GM12878 (cell line): ENCODE data around the gene EIF5. TPM values are rescaled to one million over a fixed set of nuclear protein-coding genes. Genes with fewer than 3 reads are reported as not detected.

Experiments
- ATAC-seq: fragments of 200-7000 bp; cut with Tn5 transposase; 3 replicates; pipeline ENCODE4 v1.9.1; 2020; ENCODE audit warnings: mild to moderate bottlenecking, moderate library complexity
- BruUV-seq: library from RNA; stranded (reverse); fragments of 400-500 nt; replicated peaks from 2 replicates; lab custom pipeline; 2021; lab: Mats Ljungman, UMichigan
- CTCF ChIA-PET: fragments of 300-600 bp; sonication (Branson Sonifier 250); formaldehyde crosslinking; extraction: SDS; loops from one replicate; lab custom pipeline; 2021; ENCODE audit warnings: inconsistent platforms; lab: Yijun Ruan, JAX
- POLR2A ChIA-PET: fragments of 350-600 bp; formaldehyde crosslinking; extraction: SDS; loops from one replicate; lab custom pipeline; 2021; ENCODE audit warnings: inconsistent platforms; lab: Charles Lee
- RAD21 ChIA-PET: fragments of 300-600 bp; sonication (Branson Sonifier 250); formaldehyde crosslinking; loops from one replicate; lab custom pipeline; 2023; ENCODE audit warnings: antibody characterized with exemption; ENCODE audit not compliant: unreplicated experiment; lab: Charles Lee
- SMC1A ChIA-PET: fragments of 300-600 bp; sonication (Branson Sonifier 250); formaldehyde crosslinking; loops from one replicate; lab custom pipeline; 2023; ENCODE audit not compliant: unreplicated experiment, uncharacterized antibody; lab: Charles Lee
- DNase-seq: peaks from one replicate; pipeline ENCODE4 v3.0.0-alpha.2; 2011; ENCODE audit warnings: low read depth, low spot score
- FAIRE-seq: peaks from 3 replicates; lab custom pipeline; 2011; peaks lifted over from hg19 to GRCh38; lab: Jason Lieb, UNC
- H2AFZ ChIP-seq: 2 replicates; pipeline ENCODE4 v1.6.0; 2011; ENCODE audit warnings: low read depth, low read length, control low read depth; ENCODE audit not compliant: control insufficient read depth
- H3K27ac ChIP-seq: 2 replicates; pipeline ENCODE4 v1.5.1; 2011; ENCODE audit warnings: control low read depth; ENCODE audit not compliant: control insufficient read depth, insufficient read depth
- H3K27me3 ChIP-seq, 2 experiments: replicated peaks in 1 of 2; 2 replicates each; pipeline versions ENCODE4 v1.6.0 to v1.6.1; 2011; ENCODE audit warnings: low read length in 1 of 2; ENCODE audit not compliant: control insufficient read depth in 2 of 2, insufficient read depth in 2 of 2
- H3K36me3 ChIP-seq, 2 experiments: 2 replicates each; pipeline ENCODE4 v1.5.1; 2011; ENCODE audit warnings: low read length in 1 of 2; ENCODE audit not compliant: control insufficient read depth in 2 of 2, insufficient read depth in 2 of 2
- H3K4me1 ChIP-seq: 2 replicates; pipeline ENCODE4 v1.6.1; 2011; ENCODE audit warnings: mild to moderate bottlenecking, low read length, moderate library complexity, mixed read lengths; ENCODE audit not compliant: control insufficient read depth, insufficient read depth
- H3K4me2 ChIP-seq: 2 replicates; pipeline ENCODE4 v1.6.0; 2011; ENCODE audit warnings: control low read depth; ENCODE audit not compliant: control insufficient read depth, insufficient read depth
- H3K4me3 ChIP-seq: fragments of 200-600 bp; sonication (generic); 2 replicates; pipeline ENCODE4 v1.5.1; 2016
- H3K79me2 ChIP-seq: 2 replicates; pipeline ENCODE4 v1.6.0; 2011; ENCODE audit warnings: low read length; ENCODE audit not compliant: control insufficient read depth, insufficient read depth
- H3K9ac ChIP-seq: 2 replicates; pipeline ENCODE4 v1.8.0; 2011; ENCODE audit warnings: low read length, control low read depth, mixed read lengths; ENCODE audit not compliant: control insufficient read depth, insufficient read depth
- H3K9me3 ChIP-seq: replicated peaks from 3 replicates; pipeline ENCODE4 v1.5.1; 2011; ENCODE audit warnings: mild to moderate bottlenecking, low read length; ENCODE audit not compliant: control insufficient read depth, insufficient read depth
- H4K20me1 ChIP-seq: 2 replicates; pipeline ENCODE4 v1.6.0; 2011; ENCODE audit not compliant: control insufficient read depth, insufficient read depth
- BMI1 ChIP-seq: fragments of 450-650 bp; IDR thresholded peaks from 2 replicates; pipeline ENCODE4 v1.6.1; 2016; ENCODE audit warnings: mild to moderate bottlenecking, moderate library complexity, borderline replicate concordance
- EZH2 ChIP-seq: IDR thresholded peaks from 2 replicates; pipeline ENCODE4 v1.6.1; 2012; ENCODE audit warnings: low read depth, mild to moderate bottlenecking, control low read depth, inconsistent platforms, low read length, borderline replicate concordance; ENCODE audit not compliant: control insufficient read depth
- POLR2A ChIP-seq: IDR thresholded peaks from 2 replicates; pipeline ENCODE4 v1.6.1; 2011; ENCODE audit warnings: low read depth, mild to moderate bottlenecking, low read length
- POLR2AphosphoS2 ChIP-seq: IDR thresholded peaks from 2 replicates; pipeline ENCODE4 v1.6.1; 2011; ENCODE audit warnings: low read depth, mild to moderate bottlenecking, low read length, improper control_type of control experiment, moderate library complexity
- POLR2AphosphoS5 ChIP-seq: IDR thresholded peaks from 2 replicates; pipeline ENCODE4 v1.6.1; 2011; ENCODE audit warnings: mild to moderate bottlenecking, low read length, inconsistent platforms
- PRDM15 ChIP-seq: fragments of 450-650 bp; formaldehyde crosslinking; IDR thresholded peaks from 2 replicates; pipeline ENCODE4 v1.4.0; 2020; ENCODE audit warnings: mild to moderate bottlenecking, moderate library complexity
- REST ChIP-seq: IDR thresholded peaks from 2 replicates; pipeline ENCODE4 v1.6.1; 2012; ENCODE audit warnings: mild to moderate bottlenecking, low read depth, low read length
- SREBF1 ChIP-seq: IDR thresholded peaks from 2 replicates; pipeline ENCODE4 v1.6.1; 2012; ENCODE audit warnings: mild to moderate bottlenecking, low read length
- SRF ChIP-seq, 2 experiments: IDR thresholded peaks; 2 replicates each; pipeline ENCODE4 v1.6.1; 2011; ENCODE audit warnings: low read depth in 2 of 2, low read length in 2 of 2, mild to moderate bottlenecking in 1 of 2, moderate library complexity in 1 of 2
- STAT1 ChIP-seq: fragments of 450-650 bp; conservative IDR thresholded peaks from 2 replicates; pipeline ENCODE4 v1.6.1; 2014; ENCODE audit warnings: antibody characterized with exemption, mild to moderate bottlenecking
- SUZ12 ChIP-seq: fragments of 200-600 bp; sonication (generic); IDR thresholded peaks from one replicate; pipeline ENCODE4 v1.6.1; 2018; ENCODE audit warnings: antibody characterized with exemption, mild to moderate bottlenecking; ENCODE audit not compliant: unreplicated experiment
- WRNIP1 ChIP-seq: IDR thresholded peaks from 2 replicates; pipeline ENCODE4 v1.6.1; 2011; ENCODE audit warnings: low read depth, low read length, improper control_type of control experiment, borderline replicate concordance
- ZBTB40 ChIP-seq: fragments of 450-650 bp; IDR thresholded peaks from 2 replicates; pipeline ENCODE4 v1.6.1; 2016; ENCODE audit warnings: mild to moderate bottlenecking, moderate library complexity, borderline replicate concordance
- WGBS: methylation state at CpG from one replicate; pipeline ENCODE4 v1.1.6; 2016; ENCODE audit warnings: low lambda C conversion rate; ENCODE audit not compliant: insufficient replicate concordance, insufficient coverage; ENCODE audit errors: missing lambda C conversion rate; 5-methylcytosine and 5-hydroxymethylcytosine counted together
- in situ Hi-C: fragments of 300-500 bp; cut with MboI; formaldehyde crosslinking; loops from 9 replicates; pipeline ENCODE4 v1.14.3; 2018; ENCODE audit warnings: mixed read lengths
- intact Hi-C: fragments of 100-400 bp; cut with micrococcal nuclease; formaldehyde crosslinking; loops from one replicate; pipeline ENCODE4 v1.14.2; 2022; ENCODE audit not compliant: unreplicated experiment
- polyA plus RNA-seq, 11 experiments: library from polyadenylated mRNA; depleted of rRNA in 4 of 11; unstranded in 6 of 11; stranded (reverse) in 5 of 11; fragments of >200 nt; fragmentation: Nextera tagmentation in 4 of 11; fragmentation: Illumina TruSeq in 1 of 11; extraction: Ambion mirVana in 4 of 11; extraction: Trizol in 1 of 11; gene quantifications; 1 replicate in 1 of 11; 2 replicates in 10 of 11; pipeline versions ENCODE4 v1.2.1 to v1.2.3, GENCODE V29; 2011 to 2016; ENCODE audit warnings: inconsistent platforms in 2 of 11, missing spikeins in 2 of 11, low read depth in 1 of 11
- total RNA-seq, 4 experiments: library from RNA; depleted of rRNA in 3 of 4; stranded (reverse); fragments of >200 nt in 3 of 4; fragmentation: Illumina TruSeq in 1 of 4; extraction: Trizol in 1 of 4; gene quantifications; 2 replicates each; pipeline versions ENCODE4 v1.2.1 to v1.2.3, GENCODE V29; 2013 to 2021

Gene EIF5
- total and polyA plus RNA-seq, 10 of the 15 experiments (the other 5 are each of a cell fraction or from before 2014, with no cell fraction given) = 51.2 to 360 (median 115) TPM

- Histone ChIP-seq H3K4me2 (no peak overlapping the region; the same call in 1 of the 2 replicates), H3K9me3 (no peaks in the 10 kb centered on the region), H3K36me3 (peaks cover 18 to 63% of the 10 kb centered on the region in 2 experiments), H3K4me1 (peaks cover 6% of the 10 kb centered on the region; the same call in 1 of the 2 replicates), H2AFZ (no peak overlapping the region), H4K20me1 (peaks cover 16% of the 10 kb centered on the region), H3K27ac (no peak overlapping the region), H3K27me3 (no peaks in the 10 kb centered on the region), H3K9ac (no peak overlapping the region), H3K4me3 (no peak overlapping the region), H3K79me2 (peaks cover 49% of the 10 kb centered on the region)
- RAD21 ChIA-PET = interaction anchor here (0.6 kb wide), 1 partner anchor 281 kb away, joined by 3 read pairs; no protein-coding TSS in a partner anchor
- POLR2A ChIA-PET = interaction anchor here (1.0 kb wide), 1 partner anchor 20 kb away, joined by 5 read pairs; no protein-coding TSS in a partner anchor
- intact Hi-C loops (no loop called here), in situ Hi-C loops (no loop called here)
- SMC1A ChIA-PET = no interaction called here
- WGBS = 57% methylated on average over 3 of the region's 3 CpGs
- no TSS peak for BruUV-seq
- CTCF ChIA-PET = interaction anchor here (1.0 kb wide), 1 partner anchor 12 kb away, joined by 3 read pairs; no protein-coding TSS in a partner anchor
- DNase-seq = no peak
- no peak for ATAC-seq
- FAIRE-seq = no peak
- TF ChIP-seq BMI1 = no peak
- TF ChIP-seq SUZ12 = no peak
- no peak for TF ChIP-seq WRNIP1
- TF ChIP-seq POLR2AphosphoS2 = peak; percentile 37; the same call in 1 of the 2 replicates
- no peak for TF ChIP-seq STAT1
- TF ChIP-seq POLR2A = peak; percentile 28; the same call in 1 of the 2 replicates
- no peak for TF ChIP-seq EZH2
- TF ChIP-seq REST = no peak
- TF ChIP-seq SRF (IDR thresholded peaks at IDR 0.05; ENCODE audit: low read depth in 2 of 2, low read length in 2 of 2) = no peak
- TF ChIP-seq ZBTB40 = no peak
- no peak for TF ChIP-seq PRDM15 (CRISPR knock-in tag)
- peak; percentile 76 for TF ChIP-seq POLR2AphosphoS5
- TF ChIP-seq SREBF1 = no peak
Observed at GRCh38 chr14:103337794-103338193, 3.8 kb downstream of the EIF5 start.
